Effector CD8-positive, alpha-beta T cell (primary cell): ENCODE results near the gene MED25.
"Not testable (repeated sequence)": the region's sequence is repeated elsewhere in the genome, so short reads cannot be mapped to it uniquely, and the experiment has no call there.

ENCODE experiments used
- DNase-seq: peaks from one replicate; lab custom pipeline; 2025; lab: John Stamatoyannopoulos, UW

The MED25 gene

DNA sequence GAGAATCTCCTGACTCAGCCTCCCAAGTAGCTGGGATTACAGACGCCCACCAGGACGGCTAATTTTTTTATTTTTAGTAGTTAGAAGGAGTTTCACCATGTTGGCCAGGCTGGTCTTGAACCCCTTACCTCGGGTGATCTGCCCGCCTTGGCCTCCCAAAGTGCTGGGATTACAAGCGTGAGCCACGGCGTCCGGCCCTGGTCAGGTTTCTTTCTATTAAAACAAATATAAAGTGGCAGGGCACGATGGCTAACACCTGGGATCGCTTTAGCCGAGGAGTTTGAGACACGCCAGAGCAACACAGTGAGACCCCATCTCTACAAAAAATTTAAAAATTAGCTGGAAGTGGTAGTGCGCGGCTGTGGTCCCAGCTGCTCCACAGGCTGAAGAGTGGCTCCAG is 1.5 kb upstream of the MED25 start:
- DNase-seq = no peak

DNA sequence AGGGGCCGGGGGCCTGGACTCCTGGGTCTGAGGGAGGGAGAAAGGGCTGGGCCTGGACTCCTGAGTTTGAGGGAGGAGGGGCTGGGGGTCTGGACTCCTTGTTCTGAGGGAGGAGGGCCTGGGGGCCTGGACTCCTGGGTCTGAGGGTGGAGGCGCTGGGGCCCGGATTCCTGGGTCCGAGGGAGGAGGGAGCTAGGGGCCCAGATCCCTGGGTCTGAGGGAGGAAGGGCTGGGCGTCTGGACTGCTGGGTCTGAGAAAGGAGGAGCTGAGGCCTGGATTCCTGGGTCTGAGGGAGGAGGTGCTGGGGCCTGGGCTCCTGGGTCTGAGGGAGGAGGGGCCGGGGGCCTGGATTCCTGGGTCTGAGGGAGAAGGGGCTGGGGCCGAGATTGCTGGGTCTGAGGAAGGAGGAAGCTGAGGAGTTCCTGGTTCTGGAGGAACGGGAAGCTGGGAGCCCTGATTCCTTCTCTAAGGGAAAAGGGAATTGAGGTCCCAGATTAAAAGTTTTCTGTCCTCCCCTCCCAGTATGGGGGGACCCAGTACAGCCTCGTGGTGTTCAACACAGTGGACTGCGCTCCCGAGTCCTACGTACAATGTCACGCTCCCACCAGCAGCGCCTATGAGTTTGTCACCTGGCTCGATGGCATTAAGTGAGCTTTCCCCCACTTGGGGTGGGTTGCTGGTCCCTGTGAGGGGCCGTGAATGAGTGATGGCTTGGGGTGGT is 721 bp downstream of the MED25 start:
- no peak for DNase-seq

DNA sequence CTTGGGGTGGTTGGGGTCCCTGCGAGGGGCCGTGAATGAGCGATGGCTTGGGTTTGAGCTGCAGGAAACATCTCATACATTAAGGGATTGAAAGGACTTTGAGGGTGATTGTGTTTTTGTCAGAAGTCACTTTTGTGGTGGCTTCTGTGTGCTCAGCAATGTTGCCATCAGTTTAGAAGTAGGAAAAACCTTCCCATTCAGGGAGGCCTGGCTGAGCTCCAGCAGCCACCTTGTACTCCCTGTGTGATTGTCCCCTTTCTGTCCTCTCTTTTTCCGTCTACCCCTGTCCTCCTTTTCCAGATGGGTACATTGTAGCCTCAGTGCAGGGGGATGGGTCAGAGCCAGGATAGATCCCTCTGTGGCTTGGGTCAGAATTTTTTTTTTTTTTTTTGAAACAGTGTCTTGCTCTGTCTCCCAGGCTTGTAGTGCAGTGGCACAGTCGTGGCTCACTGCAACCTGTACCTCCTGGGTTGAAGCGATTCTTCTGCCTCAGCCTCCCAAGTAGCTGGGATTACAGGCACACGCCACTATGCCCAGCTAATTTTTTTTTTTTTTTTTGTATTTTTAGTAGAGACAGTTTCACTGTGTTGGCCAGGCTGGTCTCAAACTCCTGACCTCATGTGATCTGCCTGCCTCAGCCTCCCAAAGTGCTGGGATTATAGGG is 1.5 kb downstream of the MED25 start:
- not testable (repeated sequence) for DNase-seq

DNA sequence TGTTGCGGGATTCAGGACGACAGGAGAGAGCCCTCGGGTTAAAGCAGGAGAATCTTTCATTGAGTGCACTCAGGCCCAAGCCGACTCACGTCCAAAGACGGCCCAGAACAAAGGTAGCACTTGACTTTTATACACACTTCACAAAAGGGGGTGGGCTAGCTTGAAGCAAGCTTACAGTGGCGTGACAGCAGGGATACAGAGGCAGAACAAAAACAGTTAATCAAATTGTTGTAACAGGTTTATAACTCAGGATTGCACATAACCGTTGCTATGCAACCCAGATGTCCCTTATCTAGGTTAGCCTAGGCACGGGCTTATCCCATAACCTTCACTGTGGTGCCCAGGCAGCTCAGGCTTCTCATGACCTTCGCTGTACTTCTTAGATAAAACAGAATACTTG is 2.0 kb downstream of the MED25 start:
- DNase-seq = no peak

DNA sequence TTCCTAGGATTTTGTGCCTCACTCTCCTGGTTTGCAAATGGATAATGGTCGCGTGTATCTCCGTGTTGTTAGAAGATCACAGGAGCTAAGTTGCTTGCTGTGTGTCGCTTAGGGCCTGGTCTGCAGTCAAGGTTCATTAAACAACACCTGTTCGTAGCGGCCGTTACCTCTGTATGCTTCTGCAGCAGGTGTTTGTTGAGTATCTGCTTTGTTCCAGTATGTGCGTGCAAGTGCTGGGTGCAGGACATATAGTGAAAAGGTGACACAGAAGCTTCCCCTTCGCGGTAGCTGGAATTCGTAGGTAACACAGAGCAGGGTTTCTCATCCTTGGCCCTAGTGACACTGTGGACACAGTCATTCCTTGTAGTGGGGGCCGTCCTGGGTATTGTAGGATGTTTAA is 5.4 kb downstream of the MED25 start:
- no peak for DNase-seq

DNA sequence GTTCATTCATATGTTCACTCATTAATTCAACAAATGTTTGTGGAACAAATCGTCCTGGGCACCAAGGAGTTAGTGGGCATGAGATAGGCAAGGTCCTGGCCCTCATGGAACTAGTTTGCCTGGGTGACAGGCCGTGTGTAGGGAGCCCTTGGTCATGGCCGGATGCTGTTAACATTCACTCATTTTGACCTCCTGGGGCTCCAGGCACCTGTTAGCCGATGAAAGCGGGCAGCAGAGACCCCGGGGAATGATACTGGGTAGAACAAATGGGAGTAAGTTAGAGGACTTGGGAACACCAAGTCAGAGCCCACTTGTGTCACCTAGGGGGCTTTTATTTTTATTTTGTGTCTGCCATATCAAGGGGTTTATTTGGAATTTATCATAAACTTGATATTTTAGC is 6.6 kb downstream of the MED25 start:
- no peak for DNase-seq

DNA sequence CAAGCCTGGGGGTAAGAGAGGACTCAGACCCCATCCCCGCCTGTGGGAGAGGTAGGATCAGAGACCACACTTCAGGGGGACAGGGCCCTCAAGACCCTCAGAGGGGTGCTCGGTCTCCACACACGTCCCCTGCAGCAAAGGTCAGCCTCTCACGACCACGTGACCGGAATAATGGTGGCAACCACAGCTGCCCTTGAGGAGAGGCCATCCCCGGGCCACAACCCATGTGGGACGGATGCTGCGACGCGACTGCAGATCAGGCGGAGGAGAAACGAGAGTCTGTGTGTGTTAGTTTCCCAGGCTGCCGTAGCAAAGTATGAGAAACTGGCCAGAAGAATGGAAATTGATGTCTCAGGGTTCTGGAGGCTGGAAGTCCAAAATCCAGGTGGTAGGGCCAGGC is 8.9 kb downstream of the MED25 start:
- no peak for DNase-seq

DNA sequence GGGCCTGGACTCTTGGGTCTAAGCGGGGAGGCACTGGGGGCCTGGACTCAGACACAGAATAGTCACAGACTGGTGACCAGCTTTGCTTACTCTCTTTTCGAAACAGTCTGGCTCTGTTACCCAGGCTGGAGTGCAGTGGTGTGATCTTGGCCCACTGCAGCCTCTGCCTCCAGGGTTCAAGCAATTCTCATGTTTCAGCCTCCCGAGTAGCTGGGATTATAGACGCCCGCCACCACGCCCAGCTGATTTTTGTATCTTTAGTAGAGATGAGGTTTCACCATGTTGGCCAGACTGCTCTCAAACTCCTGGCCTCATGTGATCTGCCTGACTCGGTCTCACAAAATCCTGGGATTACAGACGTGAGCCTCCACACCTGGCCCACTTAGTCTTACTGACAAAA is 11.1 kb downstream of the MED25 start:
- no peak for DNase-seq

DNA sequence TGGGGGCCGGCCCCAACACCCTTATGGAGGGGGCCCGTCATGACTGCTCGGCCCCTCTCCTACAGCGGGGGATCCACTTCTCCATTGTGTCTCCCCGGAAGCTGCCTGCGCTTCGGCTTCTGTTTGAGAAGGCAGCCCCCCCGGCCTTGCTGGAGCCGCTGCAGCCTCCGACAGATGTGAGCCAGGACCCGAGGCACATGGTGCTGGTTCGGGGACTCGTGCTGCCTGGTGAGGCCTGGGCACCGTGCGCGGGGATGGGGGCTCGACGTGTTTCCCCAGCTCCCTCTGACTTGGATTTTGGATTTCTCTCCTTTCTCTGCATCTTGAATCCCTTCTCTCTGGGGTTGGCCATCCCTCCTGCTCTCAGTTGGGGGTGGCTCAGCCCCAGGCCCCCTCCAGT is 11.6 kb downstream of the MED25 start:
- DNase-seq = no peak

DNA sequence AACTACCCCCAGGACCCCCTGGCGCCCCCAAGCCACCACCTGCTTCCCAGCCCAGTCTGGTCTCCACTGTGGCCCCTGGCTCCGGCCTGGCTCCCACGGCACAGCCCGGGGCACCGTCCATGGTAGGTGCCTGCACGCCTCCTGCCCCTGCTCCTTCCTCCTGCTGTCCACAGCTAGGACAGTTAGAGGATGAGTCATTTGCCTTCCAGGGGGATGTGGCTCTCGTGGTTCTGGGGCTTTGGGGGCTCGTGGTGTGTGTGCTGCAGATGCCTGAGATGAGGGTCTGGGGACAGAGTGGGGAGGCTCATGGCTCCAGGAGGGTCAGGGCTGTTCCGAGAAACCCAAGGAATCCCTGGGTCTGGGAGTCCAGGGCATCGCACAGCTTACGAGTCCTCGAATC is 12.7 kb downstream of the MED25 start:
- DNase-seq = no peak

DNA sequence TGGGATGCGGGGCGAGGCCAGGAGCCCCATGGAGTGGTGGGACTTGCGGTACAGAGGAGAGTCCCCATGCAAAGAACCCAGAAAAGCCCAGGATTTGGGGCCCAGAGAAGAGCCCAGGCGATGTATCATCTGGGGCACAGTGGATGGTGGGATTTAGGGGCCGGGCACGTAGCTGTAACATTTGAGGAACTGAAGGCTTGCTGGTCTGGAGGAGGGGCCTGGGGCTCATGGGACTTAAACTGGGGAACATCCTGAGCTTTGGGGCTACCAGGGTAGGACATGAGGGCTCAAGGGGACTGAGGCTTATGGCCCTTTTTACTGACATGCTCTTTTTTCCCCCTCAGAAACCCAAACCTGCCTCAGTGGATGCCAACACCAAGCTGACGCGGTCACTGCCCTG is 13.5 kb downstream of the MED25 start:
- no peak for DNase-seq

DNA sequence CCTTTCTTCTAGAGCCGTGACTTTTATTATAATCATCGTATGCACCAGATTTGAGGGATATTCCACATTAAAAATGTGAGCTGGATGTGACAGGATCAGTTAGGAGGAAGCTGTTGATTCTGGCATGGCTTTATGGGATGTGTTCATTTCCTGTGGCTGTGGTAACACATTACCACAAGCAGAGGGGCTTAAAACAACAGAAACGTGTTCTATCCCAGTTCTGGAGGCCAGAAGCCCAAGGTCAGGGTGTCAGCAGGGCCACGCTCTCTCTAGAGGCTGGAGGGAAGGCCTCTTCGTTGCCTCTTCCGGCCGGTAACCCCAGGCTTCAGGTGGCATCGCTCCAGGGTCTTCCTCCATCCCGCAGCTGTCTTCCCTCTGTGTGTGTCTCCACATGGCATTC is 14.5 kb downstream of the MED25 start:
- DNase-seq = no peak

DNA sequence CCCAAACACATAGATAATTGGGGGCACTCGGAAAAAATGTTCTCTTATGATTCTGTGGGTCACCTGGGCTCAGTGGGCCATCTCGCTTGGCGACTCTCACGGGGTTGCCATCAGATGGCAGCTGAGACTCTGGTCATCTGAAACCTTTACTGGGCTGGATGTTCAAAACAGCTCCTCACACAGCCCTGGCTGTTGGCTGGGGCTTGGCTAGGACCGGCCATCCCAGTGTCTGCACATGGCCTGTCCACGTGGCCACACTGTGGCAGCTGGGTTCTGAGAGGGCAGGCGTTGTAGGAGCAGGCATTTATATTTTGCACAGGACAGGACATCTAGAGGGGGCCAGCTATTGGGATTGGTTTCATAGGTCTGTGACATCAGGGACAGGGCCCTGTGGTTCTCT is 15.5 kb downstream of the MED25 start:
- no peak for DNase-seq

DNA sequence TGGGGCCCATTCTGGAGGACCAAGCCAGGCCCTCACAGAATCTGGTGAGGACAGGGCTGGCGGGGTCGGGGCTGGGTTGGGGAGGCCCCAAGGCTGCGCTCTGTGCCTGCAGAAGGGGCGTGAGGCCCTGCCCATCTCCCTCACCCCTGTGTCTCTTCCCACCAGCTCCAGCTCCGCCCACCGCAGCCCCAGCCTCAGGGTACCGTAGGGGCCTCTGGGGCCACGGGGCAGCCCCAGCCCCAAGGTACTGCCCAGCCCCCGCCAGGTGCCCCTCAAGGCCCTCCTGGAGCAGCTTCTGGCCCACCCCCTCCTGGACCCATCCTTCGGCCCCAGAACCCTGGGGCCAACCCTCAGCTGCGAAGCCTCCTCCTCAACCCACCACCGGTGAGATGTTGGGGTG is 17.5 kb downstream of the MED25 start:
- no peak for DNase-seq

DNA sequence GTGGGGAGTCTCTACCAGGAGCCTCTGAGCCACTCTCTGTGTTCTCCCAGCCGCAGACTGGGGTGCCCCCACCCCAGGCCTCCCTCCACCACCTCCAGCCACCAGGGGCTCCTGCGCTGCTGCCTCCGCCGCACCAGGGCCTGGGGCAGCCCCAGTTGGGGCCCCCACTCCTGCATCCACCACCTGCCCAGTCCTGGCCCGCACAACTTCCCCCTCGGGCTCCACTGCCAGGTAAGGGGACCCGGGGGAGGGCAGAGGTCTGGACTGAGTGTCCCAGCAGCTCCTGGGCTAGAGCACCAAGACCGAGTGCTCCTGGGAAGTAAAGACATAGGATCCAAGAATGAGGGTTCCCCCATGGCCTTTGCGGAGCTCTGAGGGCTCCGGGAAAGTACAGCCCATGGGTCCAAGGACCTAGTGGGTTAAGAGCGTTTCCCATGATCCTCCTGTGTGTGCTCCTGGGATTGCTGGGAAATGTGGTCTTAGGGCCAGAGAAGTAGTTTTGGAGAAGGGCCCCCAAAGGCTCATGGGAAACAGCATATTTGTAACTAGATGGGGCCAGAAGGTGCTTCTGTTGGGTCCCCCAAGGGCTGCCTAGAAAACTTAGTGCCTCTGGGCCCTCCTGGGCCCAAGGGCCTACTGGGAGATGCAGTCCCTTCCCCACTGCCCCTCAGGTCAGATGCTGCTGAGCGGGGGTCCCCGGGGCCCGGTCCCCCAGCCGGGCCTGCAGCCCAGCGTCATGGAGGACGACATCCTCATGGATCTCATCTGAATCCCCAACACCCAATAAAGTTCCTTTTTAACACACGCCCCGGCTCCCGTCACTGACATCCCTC is 18.3 kb downstream of the MED25 start:
- DNase-seq = no peak

DNA sequence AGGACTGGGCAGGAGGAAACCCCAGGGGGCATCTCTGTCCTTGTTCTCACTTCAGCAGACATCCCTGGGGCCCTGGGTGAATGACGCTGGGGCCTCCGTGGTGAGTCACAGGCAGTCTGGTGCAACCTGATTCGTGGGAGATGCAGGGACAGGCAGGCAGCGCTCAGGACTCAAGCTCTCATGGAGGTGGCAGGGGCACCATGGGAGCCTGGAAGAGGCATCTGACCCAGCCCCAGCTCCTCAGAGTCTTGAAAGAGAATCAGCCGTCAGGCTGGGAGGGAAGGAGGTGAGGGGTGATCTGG is 18.9 kb downstream of the MED25 start:
- no peak for DNase-seq

DNA sequence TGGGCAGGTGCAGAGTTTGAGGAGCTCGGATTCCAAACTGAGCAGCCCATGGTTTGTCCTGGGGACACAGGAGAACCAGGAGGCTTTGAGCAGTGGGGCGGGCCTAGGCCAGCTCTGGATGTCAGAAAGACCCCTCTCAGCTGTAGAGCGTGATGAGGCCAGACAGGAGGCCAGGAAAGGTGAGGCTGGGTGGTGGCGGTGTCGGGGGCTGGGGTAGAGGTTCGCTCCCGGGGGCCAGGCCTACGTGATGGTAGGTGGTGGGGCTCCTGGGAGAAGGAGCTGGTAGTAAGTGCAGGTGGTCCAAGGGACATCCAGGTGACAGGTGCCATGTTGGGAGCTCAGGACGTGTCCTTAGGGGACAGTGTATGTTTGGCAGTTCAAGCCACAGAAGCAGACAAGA is 19.3 kb downstream of the MED25 start:
- DNase-seq = no peak

DNA sequence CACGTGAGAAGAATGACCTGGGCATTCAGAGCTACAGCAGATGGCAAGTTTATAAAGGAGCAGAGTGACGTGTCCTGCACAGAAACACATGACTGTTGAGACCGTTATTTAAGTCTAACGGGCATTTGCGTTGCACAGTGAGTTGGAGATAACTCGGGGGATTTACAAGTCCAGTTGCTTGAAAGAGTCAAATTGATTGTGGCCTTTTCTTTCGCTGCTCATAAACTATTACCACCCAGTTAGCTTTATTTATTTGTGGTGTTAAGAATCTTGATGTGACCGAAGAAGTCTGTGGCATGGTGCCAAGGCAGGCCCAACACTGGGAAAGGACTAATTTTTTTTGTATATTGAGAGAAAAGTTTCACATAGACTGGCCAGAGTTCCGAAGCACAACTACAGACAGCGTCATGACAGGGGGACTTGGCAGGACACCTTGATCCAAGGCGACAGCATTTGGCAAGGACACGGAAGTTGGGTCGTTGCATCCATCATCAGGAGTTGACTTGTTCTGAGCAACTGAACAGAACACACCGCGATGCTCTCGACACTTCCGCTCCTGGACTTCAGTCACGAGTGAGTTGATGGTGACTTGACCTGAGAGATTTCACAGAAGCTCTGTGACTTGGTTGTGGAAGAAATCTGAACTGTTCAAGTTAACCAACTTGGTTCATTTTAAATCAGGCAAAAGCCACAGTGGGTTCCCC is 20.9 kb downstream of the MED25 start:
- no peak for DNase-seq

DNA sequence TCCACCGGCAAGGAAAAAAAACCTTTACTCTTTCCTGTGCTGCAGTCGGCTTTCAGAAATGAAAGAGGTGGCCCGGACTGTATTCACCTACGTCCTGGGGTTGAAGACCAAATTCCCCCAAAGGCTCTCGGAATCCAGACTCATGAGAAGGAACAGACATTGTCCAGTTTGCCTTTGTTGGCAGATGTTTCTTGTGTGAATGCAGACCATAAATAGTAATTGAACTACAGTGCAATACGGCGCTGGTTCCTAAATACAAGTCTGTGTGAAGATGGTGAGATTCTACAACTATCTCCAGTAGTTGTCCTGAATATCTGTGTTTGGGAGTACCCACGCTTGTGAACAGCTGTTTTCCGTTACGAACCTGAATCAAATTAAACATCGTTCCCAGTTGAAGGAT is 21.6 kb downstream of the MED25 start:
- no peak for DNase-seq

DNA sequence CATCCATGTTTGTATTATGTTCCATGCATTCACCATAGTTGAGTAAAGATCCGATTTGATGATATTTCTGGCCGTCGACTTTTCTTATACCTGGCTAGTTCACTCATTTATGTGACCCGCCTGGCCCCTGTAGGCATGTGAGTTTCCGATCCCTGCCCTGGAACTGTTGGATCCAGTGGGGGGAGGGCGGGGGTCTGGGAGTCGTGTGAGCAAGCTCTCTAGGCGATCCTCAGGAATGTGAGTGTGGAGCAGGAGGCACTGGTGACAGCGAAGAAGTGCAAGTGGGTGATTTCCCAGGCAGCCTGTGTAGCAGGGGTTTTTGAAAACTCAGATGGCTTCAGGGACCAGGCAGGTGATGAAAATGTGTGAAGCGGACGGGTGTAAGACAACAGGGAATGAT is 22.2 kb downstream of the MED25 start:
- no peak for DNase-seq

DNA sequence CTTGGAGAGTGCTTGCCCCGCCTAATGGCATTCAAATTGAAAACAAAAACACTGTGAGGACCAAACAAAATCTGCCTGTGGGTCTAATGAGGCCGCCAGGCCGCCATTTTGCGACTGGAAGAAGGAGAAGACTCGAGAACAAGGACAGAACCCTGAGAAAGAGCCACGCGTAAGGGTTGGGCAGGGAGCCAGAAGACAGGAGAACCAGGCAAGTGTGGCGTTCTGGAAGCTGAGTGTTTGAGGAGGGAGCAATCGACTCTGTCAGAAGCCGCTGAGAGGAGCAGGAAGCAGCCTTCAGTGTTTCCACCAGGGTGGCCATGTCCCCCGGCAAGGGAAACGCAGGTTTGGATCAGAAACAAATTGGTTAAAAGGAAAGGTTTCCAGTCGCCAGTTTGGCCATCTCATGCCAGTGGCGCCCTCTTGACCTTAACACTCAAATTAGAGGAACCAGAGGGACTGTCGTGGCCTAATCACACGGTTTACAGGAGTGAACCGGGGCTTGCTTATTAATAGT is 22.7 kb downstream of the MED25 start:
- no peak for DNase-seq

DNA sequence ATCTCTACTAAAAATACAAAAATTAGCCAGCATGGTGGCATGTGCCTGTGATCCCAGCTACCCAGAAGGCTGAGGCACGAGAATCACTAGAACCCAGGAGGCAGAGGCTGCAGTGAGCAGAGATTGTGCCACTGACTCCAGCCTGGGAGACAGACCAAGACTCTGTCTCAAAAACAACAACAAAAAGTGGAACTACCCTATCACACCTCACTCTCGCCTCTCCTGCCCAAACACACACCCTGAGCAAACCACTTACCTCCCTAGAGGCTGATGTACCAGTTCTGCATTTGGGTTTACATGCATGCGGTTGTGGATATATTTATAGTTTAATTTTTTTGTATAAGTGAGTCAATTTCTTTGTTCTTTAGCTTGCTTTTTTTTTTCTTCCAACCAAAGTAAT is 25.2 kb downstream of the MED25 start:
- no peak for DNase-seq
